Activated CD8-positive, alpha-beta memory T cell treated with anti-CD3 and anti-CD28 coated beads, Interleukin-2, amount 50 U/mL, for 1 hour (primary cell): ENCODE measurements around the gene SDK1.
"Not testable (repeated sequence)": the region's sequence is repeated elsewhere in the genome, so short reads cannot be mapped to it uniquely, and the experiment has no call there.

Experiments
- DNase-seq: peaks from one replicate; pipeline ENCODE4 v3.0.0-alpha.2; 2020; ENCODE audit errors: extremely low read depth

Gene SDK1

DNA sequence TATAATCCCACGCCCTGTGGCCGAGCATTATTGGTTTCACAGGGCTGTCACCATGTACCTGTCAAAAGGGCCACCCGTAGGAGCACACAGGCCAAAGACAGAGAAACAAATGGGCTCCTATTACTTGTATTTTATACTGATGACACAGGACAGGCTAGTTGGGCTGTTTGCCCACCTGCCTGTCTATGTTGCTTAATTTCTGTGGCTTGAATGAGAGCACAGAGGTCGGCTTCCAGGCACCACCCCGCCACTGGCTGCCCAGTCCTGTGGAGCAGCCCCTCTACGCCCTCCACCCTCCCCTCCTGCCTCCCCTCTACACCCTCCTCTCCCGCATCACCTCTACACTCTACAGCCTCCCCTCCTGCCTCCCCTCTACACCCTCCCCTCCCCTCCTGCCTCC, 652.9 kb downstream of the SDK1 start:
- no peak for DNase-seq

DNA sequence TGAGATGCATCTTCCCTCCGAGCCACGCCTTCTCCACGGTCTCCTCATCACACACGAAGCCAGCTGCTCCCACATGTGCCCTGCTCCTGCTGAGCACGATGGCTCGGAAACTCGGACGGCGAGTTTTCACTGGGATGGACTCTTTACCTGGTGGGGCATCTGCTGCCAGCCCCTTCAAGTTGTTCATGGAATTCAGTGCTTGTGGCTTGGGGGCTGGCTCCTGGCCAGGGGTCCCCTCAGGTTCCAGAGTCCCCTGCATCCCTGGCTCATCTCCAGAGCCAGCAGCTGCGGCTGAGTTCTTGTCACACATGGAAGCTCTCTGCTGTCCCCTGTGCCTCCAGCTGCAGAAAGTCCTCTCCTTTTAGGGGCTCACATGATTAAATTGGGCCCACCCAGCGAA, 654.0 kb downstream of the SDK1 start:
- no peak for DNase-seq

DNA sequence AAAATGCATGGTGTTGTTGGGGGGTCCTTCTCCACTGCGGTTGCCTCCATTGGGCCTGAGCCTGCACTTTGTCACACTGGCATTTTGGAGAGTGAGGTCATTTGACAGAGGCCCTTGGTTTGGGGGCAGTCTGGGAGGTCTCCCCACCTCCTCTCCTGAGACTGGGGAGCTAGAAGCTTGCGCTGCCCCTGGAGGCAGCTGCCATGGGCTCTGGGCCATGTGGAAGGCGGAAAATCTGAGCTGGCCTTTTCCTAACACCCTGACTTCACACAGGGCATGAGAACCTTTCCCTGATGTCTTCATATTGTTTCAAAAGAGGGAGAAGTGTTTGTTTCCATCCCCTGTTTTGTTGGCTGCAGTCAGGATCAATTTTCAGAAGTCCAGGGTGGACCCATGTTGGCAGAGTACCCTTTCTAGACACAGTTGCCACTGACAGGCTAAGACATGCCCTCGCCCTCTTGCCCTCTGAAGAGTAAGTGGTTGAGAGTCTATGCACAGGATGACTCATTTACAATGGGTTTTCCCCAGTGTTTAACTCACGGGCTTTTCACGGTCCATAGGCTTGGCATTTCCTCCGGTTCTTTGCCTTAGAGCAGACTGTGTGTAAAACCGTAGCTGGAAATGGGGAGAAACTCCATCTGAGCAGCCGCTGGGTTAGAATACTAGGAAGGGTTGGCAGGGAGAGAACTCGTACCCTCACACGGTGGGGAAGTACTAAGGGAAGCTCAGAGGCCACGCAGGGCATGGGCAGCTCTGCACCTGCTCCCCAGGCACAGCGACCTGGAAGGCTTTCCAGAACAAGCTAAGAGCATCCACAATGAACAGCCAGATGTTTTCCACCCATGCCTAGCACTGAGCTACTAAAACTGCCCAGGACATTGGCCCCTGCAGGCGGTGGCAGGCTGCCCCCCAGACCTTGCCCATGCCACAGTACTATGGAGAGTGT, 655.0 kb downstream of the SDK1 start:
- no peak for DNase-seq

DNA sequence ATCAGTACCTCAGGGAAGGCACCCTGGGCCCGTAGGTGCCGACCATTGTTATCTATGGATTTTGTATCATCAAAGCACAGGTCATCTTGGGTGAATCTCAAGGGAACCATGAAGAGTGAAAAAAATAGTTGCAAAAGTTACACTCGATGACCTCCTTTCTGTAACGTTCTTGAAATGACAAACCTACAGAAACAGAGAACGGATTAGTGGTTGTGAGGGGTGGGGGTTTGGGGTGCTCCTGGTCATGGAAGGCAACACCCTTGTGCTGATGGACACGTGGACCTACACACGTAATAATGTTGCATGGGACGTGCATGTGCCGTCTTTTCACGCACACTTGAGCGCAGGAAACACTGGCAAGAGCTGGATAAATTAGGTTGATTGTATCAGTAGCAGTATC, 655.9 kb downstream of the SDK1 start:
- DNase-seq, result no peak

DNA sequence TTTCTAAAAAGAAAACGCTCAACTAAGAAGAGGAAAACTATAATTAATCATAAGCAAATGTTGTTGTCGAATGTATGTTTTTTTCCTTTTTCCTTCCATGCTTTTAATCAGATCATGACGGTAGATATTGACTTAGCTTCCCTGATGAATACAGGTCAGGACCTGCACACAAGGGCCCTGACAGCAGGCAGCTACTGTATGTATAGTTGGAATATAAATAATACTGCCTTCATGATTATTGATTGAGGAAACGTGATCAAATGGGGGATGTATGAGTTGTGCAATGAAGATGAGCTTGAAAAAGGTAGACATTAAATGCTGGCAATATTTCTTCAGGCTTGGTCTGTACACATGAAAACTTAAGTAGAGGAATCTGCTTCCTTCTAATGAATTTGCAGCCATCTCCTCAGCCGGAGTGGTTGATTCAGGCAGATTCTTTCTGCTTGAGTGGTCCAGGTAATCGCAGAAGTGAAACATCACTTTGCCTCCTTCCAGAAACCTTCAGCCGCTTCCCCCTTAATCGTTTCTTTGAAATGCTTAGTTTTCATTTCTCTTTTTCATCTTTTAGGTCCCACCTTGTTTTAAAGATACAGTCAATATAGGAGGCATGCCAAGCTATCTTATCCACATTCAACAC, 656.5 kb downstream of the SDK1 start:
- no peak for DNase-seq

DNA sequence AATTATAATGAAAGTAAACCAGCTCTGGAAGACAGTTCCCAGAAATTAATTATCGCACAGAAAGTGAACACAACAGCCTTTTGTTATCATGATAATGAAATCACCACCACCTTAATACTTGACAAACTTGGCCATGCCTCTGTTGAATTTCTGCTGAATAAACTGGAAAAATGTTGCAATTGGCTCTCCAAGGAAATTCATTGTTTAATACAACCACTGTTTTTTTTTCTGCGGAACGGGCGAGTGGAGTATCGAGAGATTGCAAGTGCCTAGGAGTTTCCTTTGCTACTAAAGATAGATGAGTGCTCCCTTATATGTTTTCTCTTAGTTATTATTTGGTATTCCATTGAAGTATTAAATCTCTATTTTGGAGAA, 657.0 kb downstream of the SDK1 start:
- DNase-seq, result no peak

DNA sequence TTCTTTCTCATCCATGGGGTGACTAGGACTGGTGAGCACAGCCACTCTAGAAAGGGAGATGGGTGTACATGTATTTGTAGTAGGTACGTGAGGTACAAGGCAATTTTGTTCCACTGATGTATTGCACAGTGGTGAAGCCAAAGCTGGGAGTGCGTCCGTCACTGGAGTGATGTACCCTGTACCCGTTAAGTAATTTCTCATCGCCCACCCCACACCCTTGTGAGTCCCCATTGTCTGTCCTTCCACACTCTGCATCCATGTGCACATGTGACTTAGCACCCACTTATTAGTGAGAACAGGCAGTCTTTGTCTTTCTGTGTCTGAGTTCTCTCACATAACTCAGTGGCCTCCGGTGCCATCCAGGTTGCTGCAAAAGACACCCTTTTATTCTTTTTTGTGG, 658.3 kb downstream of the SDK1 start:
- DNase-seq, result no peak

DNA sequence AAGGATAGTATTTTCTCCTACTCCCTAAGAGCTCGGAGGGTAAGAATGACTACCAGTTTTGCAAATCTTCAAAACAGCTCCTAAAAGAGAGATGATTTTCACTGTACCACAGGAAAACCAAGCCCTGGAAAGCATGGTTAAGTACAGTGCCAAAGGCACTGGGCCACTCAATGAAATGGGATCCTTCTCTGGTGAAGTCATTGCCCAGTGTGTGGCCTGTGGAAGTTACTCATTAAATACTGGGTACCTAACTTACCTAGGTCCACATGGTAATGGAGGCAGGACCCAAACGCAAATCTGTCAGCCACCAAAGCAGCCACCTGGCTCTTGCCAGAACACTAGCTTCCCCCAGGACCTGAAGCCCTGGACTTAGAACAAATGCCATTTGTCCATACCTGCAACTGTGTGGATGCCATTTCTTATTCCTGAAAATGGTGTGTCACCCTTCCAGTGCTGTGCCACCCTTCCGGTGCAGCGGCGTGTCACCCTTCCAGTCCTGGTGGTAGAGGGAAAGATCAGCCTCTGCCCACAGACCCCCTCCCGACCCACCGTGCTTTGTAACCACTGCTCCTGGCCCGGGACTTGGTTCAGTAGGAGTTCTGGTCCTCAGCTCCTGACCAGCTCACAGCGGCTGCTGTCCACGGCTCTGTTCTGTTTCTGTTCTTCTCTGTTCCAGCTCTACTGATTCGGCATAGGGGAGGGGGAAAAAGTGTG, 659.2 kb downstream of the SDK1 start:
- DNase-seq, result no peak

DNA sequence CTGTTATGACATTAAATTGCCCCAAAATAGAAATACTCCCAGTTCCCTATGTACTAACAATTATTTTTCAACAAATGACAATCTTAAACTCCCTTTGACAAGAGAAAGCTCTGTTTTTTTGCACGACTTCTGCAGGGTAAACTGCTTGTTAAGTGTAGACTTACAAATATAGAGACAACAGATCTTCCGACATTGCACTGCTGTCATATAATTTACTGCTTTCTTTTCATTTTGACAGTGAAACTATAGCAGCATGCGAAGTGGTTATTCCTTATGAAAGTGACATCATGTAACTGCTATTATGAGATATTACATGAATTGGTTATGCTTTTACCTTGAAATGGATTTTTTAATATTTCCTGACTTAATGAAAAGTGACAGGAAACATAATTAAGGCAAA, 659.9 kb downstream of the SDK1 start:
- no peak for DNase-seq

DNA sequence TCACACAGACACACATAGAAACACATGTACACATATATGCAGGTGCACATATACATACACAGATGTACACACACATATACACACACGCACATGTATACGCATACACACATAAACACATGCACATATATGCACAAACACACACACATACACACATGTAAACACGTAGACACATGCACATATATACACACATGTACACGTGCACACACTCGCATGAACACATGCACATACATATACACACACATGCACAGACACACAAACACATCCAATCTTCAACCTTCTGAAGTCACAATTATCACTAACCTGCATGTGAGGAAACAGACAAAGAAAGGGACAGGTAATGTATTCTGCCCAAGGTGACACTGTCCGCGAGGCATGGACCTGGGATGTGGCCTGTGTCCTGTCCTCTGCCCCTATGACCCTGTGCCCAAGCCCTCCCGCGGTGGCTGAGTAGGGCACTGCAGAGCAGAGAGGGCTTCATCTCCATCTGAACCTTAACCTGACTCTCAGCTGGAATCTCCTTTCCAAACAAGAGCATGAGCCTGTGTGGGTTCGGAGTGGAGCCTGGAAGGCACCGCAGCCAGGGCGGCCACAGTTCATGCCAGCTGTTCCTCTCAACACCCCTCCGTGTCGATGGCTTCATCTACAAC, 660.9 kb downstream of the SDK1 start:
- no peak for DNase-seq

DNA sequence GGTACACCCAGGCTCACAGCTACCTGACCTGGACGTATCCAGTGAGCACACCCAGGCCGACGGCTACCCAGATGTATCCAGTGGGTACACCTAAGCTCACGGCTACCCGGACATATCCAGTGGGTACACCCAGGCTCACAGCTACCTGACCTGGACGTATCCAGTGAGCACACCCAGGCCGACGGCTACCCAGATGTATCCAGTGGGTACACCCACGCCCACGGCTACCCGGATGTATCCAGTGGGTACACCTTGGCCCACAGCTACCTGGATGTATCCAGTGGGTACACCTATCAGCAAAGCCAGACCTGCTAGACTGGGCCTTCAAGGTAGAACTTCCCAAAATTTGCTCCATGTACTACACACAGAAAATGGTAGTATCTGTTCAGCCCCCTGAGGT, 662.7 kb downstream of the SDK1 start:
- DNase-seq, result not testable (repeated sequence)

DNA sequence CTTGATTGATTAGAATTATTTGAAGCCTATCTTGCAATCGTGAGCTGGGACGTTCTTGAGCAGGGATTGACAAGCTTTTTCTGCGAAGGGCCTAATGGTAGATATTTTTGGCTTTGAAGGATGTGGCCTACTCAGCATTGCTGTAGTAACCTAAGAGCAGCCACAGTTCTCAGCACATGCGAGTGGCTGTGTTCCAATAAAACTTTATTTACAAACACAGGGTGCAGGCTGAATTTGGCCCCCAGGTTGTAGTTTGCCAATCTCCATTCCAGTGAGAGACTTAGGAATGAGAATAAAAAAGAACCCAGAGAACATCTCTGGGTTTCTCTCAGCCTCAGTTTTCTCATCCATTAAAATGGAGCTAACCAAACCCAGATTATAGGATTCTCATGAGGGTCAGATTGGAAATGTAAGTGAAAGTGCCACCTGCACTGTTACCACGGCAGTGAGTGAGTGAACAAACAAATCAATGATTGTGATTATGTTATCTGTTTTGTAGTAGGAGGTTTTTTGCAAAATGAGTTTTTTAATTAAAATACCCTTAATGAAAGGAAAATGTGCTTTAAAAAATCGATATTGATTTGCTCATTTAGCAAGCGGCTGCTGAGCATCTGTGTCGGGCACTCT, 664.0 kb downstream of the SDK1 start:
- DNase-seq, result no peak

DNA sequence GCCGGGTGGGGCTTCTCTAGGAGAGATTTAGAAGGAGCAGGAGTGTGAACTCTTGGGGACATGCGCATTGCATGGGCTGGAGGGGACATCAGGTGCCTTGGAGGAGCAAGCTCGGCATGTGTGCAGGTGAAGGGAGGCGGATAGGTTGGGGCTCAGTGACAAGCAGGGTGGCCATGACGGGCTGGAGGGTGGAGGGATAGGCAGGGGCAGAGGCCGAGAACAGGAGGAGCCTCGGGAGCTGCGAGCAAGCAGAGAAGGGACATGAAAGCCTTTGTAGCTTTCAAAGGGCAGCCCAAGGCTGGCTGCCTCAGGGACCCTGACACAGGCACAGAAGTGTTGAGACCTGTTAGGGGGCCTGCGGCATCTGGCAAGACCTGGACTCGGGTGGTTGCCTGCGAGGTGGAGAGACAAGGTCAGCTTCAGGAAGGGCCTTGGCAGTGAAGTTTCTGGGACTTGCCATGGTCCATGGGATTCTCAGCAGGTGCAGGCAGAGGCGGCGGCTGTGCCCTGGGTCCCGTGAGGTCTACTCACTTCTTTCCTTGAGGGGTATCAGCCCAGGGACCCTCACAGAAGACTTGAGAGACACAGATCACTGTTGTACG, 664.8 kb downstream of the SDK1 start:
- DNase-seq, result no peak

DNA sequence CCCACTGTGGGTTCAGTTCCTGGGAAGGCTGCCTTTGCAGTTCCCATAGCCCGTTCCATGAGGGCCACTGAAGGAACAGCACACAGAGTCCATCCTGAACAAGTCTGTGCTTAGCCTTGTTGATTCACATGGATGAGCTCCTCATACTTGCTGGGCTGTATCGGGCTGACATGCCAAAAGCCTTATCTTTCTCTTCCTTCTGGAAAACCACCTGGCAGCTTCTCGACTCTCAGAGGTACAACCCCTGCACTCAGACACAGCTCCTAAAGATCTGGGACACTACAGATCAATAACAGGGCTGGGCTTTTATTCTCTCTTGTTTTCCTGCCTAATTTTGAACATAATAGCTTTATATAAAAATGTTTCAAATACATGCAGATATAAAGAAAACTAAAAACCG, 667.2 kb downstream of the SDK1 start:
- DNase-seq, result no peak

DNA sequence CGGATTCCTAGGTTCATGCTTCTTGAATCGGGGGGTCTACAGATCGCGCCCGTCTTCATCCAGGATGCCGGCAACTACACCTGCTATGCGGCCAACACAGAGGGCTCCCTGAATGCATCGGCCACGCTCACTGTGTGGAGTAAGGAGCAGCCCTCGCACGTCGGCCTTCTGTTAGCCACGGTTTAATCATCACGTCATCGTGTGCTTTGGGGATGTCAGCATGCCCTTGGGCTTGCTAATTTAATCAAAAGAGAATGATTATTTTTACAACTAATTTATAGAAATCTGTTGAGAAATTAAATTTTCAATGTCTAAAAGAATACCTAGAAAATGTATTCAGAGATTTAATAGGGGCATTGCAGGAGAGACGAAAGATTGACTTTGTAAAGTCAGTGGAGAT, 668.2 kb downstream of the SDK1 start:
- no peak for DNase-seq

DNA sequence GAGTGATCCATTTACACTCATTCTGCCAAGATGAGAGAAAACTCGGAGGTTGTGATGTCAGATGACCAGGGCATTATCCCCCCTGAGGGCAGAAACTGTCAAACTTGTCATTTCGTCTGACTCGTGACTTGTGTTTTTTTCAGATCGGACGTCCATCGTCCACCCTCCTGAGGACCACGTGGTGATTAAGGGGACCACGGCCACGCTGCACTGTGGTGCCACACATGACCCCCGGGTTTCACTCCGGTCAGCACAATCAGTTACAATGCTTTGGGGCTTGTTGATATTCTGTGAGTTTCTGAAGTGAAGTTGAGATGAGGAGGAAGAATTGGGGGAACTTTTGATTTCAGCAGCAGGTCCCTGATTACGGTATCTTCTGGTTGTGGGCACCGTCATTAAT, 670.3 kb downstream of the SDK1 start:
- DNase-seq, result no peak

DNA sequence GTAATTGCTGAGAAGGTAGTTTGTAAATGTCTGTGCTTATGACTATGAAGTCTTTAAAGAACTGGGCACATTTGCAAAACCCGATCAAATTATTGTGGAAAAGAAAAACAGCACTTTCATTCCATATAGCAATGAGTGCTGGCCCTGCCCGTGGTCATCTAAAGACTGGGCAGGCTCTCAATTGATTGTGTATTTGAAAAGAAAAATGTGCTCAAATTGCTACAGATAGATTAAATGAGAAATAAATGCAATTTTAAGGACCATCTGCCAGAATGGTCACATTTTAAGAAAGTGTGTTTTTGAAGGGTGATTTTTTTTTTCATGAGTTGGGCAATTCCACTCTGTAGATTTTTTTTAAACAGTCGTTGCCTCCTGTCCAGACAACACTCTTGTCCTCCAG, 672.2 kb downstream of the SDK1 start:
- no peak for DNase-seq

DNA sequence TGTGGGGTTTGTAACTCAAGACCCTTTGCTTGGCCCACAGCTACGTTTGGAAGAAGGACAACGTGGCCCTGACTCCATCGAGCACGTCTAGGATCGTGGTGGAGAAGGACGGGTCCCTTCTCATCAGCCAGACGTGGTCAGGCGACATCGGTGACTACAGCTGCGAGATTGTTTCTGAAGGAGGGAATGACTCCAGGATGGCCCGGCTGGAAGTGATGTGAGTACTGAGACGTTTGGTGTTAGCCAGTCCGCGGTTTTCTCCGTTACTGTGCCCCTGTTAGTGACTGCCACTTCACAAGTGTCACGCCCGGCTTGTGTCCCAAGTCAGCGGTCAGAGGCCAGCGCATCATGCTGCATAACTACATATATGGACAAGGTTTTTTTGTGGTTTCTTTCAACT, 673.3 kb downstream of the SDK1 start:
- no peak for DNase-seq

DNA sequence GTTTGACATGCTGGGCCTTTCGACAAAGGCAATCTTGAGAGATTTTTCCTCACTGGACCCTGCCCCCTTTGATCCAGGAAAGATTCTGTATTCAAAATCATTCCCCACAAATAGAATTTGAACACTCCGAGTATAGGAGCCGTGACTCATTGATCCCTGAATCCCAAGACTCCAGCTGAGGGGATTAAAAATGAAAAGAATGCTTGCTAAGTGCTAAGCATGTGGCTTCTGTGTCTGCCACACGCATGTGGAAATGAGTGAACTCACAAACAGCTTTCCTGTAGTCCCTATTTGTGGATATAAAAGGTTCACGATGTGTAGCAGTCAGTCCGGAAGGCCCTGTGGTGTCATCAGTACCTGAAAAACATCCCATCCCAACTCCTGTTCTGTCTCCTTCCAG, 674.3 kb downstream of the SDK1 start:
- no peak for DNase-seq

DNA sequence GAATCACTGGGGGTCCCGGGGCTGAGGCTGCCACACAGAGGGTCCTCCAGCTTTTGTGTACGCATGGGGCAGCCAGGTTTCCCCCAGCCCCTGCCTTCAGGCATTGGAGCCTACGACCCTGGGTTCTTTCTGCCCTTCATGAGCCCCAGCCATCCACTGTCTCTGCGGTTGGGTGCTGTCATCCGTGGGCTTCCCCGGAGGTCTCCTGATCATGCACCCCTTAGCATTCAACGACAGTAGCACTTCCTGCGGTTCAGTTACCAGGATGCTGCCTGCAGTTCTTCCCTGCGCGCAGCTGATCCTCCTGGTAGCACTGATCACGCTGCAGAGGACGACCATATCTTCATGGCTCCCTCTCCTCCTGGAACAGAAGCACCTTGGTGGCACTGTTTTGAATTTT, 676.3 kb downstream of the SDK1 start:
- no peak for DNase-seq

DNA sequence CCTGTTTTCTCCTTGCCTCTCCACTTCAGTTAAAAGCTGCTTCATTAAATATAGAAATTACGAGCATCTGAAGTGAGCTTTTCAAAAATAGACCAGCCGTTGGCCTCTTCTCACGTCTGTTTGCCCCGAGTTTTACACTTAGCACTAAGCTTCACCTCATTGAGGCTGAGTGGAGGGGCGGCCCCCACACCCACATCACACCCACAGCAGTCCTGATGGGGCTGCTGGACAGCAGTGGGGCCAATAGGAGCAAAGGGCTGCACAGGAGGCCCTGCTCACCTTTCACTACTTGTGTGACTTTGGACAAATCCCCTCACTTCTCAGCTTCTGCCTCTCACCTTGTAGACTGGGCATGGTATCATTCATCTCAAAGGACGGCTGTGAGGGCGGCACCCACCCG, 677.8 kb downstream of the SDK1 start:
- no peak for DNase-seq
